HUES6 (cell line): ENCODE data around the gene PRRG3.
"Not testable (repeated sequence)": the region's sequence is repeated elsewhere in the genome, so short reads cannot be mapped to it uniquely, and the experiment has no call there.

Experiments used
- H3K27ac ChIP-seq: 2 replicates; pipeline ENCODE4 v1.7.0; 2013; ENCODE audit warnings: low read depth, mild to moderate bottlenecking, low read length, inconsistent platforms
- H3K27me3 ChIP-seq: 2 replicates; pipeline ENCODE4 v1.6.1; 2013; ENCODE audit warnings: low read length; ENCODE audit not compliant: control insufficient read depth, insufficient read depth
- H3K36me3 ChIP-seq: 2 replicates; pipeline ENCODE4 v1.6.1; 2013; ENCODE audit warnings: low read length; ENCODE audit not compliant: control insufficient read depth, insufficient read depth
- H3K4me1 ChIP-seq: 2 replicates; pipeline ENCODE4 v1.6.1; 2013; ENCODE audit warnings: low read length; ENCODE audit not compliant: control insufficient read depth, insufficient read depth
- H3K4me3 ChIP-seq: 2 replicates; pipeline ENCODE4 v1.5.1; 2013; ENCODE audit warnings: low read depth, low read length
- H3K9ac ChIP-seq: one replicate; pipeline ENCODE4 v1.6.1; 2013; ENCODE audit warnings: mild to moderate bottlenecking, low read length
- H3K9me3 ChIP-seq: 2 replicates; pipeline ENCODE4 v1.6.1; 2013; ENCODE audit warnings: low read depth, low read length; ENCODE audit not compliant: control insufficient read depth, insufficient read depth

PRRG3 gene

GRCh38 chrX:151697082-151697481 is 1.8 kb downstream of the PRRG3 start:
- H3K27ac ChIP-seq, H3K4me3 ChIP-seq: not testable (repeated sequence)

GRCh38 chrX:151697522-151697921 is 2.3 kb downstream of the PRRG3 start:
- H3K36me3 ChIP-seq = no peaks in the 10 kb centered on the region
- H3K27ac ChIP-seq = no peak overlapping the region
- H3K9me3 ChIP-seq = peaks cover 9% of the 10 kb centered on the region; the same call in 1 of the 2 replicates
- no peak overlapping the region for H3K4me3 ChIP-seq
- peaks cover 4% of the 10 kb centered on the region; the same call in 1 of the 2 replicates for H3K4me1 ChIP-seq
- H3K9ac ChIP-seq = no peak overlapping the region
- H3K27me3 ChIP-seq = peaks cover 34% of the 10 kb centered on the region

More at GRCh38 chrX:151697082-151697481, 1.8 kb downstream of the PRRG3 start:
- not testable (repeated sequence) for H3K4me1 ChIP-seq, H3K9ac ChIP-seq, H3K36me3 ChIP-seq, H3K9me3 ChIP-seq
- H3K27me3 ChIP-seq = peaks cover 39% of the 10 kb centered on the region

- no peak overlapping the region for H3K9ac ChIP-seq
- peaks cover 11% of the 10 kb centered on the region; the same call in 1 of the 2 replicates for H3K9me3 ChIP-seq
- H3K27ac ChIP-seq = no peak overlapping the region
- no peaks in the 10 kb centered on the region for H3K36me3 ChIP-seq
- no peak overlapping the region for H3K4me3 ChIP-seq
- H3K27me3 ChIP-seq = peaks cover 25% of the 10 kb centered on the region
- H3K4me1 ChIP-seq = peaks cover 4% of the 10 kb centered on the region; the same call in 1 of the 2 replicates
Measured at GRCh38 chrX:151698485-151698884, 3.2 kb downstream of the PRRG3 start.

GRCh38 chrX:151699746-151700145 is 4.5 kb downstream of the PRRG3 start:
- H3K27me3 ChIP-seq = peaks cover 13% of the 10 kb centered on the region
- H3K9me3 ChIP-seq = peaks cover 11% of the 10 kb centered on the region; the same call in 1 of the 2 replicates
- no peak overlapping the region for H3K9ac ChIP-seq
- no peak overlapping the region for H3K4me3 ChIP-seq
- H3K27ac ChIP-seq = no peak overlapping the region
- no peaks in the 10 kb centered on the region for H3K36me3 ChIP-seq
- H3K4me1 ChIP-seq = peaks cover 4% of the 10 kb centered on the region; the same call in 1 of the 2 replicates

- Histone ChIP-seq H3K4me3 (no peak overlapping the region), H3K4me1 (peaks cover 4% of the 10 kb centered on the region; the same call in 1 of the 2 replicates), H3K27ac (no peak overlapping the region), H3K9ac (no peak overlapping the region), H3K36me3 (no peaks in the 10 kb centered on the region), H3K27me3 (peaks cover 11% of the 10 kb centered on the region), H3K9me3 (peaks cover 11% of the 10 kb centered on the region; the same call in 1 of the 2 replicates)
Measured at GRCh38 chrX:151700581-151700980, 5.3 kb downstream of the PRRG3 start.

GRCh38 chrX:151701071-151701470 is 5.8 kb downstream of the PRRG3 start:
- H3K9ac ChIP-seq = no peak overlapping the region

GRCh38 chrX:151701531-151701930 is 6.3 kb downstream of the PRRG3 start:
- peaks cover 2% of the 10 kb centered on the region for H3K27me3 ChIP-seq
- H3K4me3 ChIP-seq = no peak overlapping the region
- no peak overlapping the region for H3K27ac ChIP-seq

More at GRCh38 chrX:151701071-151701470, 5.8 kb downstream of the PRRG3 start:
- H3K27ac ChIP-seq = no peak overlapping the region
- H3K4me3 ChIP-seq = no peak overlapping the region
- H3K27me3 ChIP-seq = peaks cover 6% of the 10 kb centered on the region
- no peaks in the 10 kb centered on the region for H3K36me3 ChIP-seq
- H3K4me1 ChIP-seq = no peaks in the 10 kb centered on the region
- H3K9me3 ChIP-seq = peaks cover 11% of the 10 kb centered on the region; the same call in 1 of the 2 replicates

GRCh38 chrX:151702026-151702714 is 6.9 kb downstream of the PRRG3 start:
- no peak overlapping the region for H3K4me3 ChIP-seq
- H3K9me3 ChIP-seq = peaks cover 11% of the 10 kb centered on the region; the same call in 1 of the 2 replicates
- no peak overlapping the region for H3K9ac ChIP-seq
- no peaks in the 10 kb centered on the region for H3K4me1 ChIP-seq
- H3K27me3 ChIP-seq = no peaks in the 10 kb centered on the region; the same call in 1 of the 2 replicates
- no peak overlapping the region for H3K27ac ChIP-seq
- no peaks in the 10 kb centered on the region for H3K36me3 ChIP-seq

More at GRCh38 chrX:151701531-151701930, 6.3 kb downstream of the PRRG3 start:
- H3K9me3 ChIP-seq = peaks cover 11% of the 10 kb centered on the region; the same call in 1 of the 2 replicates
- no peaks in the 10 kb centered on the region for H3K36me3 ChIP-seq
- no peak overlapping the region for H3K9ac ChIP-seq
- no peaks in the 10 kb centered on the region for H3K4me1 ChIP-seq

GRCh38 chrX:151702741-151703340 is 7.6 kb downstream of the PRRG3 start:
- Histone ChIP-seq H3K4me1 (no peaks in the 10 kb centered on the region), H3K9ac (no peak overlapping the region), H3K9me3 (peaks cover 11% of the 10 kb centered on the region; the same call in 1 of the 2 replicates), H3K27ac (no peak overlapping the region), H3K4me3 (no peak overlapping the region), H3K27me3 (no peaks in the 10 kb centered on the region; the same call in 1 of the 2 replicates), H3K36me3 (no peaks in the 10 kb centered on the region)

- H3K9ac ChIP-seq = no peak overlapping the region
- no peaks in the 10 kb centered on the region for H3K36me3 ChIP-seq
- H3K9me3 ChIP-seq = peaks cover 11% of the 10 kb centered on the region; the same call in 1 of the 2 replicates
- H3K4me1 ChIP-seq = no peaks in the 10 kb centered on the region
- no peaks in the 10 kb centered on the region; the same call in 1 of the 2 replicates for H3K27me3 ChIP-seq
- no peak overlapping the region for H3K27ac ChIP-seq
- H3K4me3 ChIP-seq = no peak overlapping the region
Measured at GRCh38 chrX:151703487-151703886, 8.2 kb downstream of the PRRG3 start.
